Ammon's horn (tissue), 1 donor: ENCODE results near the gene MRPL23.
"Not testable (repeated sequence)": the region's sequence is repeated elsewhere in the genome, so short reads cannot be mapped to it uniquely, and the experiment has no call there.

ENCODE experiments used
- DNase-seq: peaks from one replicate; pipeline ENCODE4 v3.0.0-alpha.2; 2016; ENCODE audit warnings: low spot score

The MRPL23 gene

DNA sequence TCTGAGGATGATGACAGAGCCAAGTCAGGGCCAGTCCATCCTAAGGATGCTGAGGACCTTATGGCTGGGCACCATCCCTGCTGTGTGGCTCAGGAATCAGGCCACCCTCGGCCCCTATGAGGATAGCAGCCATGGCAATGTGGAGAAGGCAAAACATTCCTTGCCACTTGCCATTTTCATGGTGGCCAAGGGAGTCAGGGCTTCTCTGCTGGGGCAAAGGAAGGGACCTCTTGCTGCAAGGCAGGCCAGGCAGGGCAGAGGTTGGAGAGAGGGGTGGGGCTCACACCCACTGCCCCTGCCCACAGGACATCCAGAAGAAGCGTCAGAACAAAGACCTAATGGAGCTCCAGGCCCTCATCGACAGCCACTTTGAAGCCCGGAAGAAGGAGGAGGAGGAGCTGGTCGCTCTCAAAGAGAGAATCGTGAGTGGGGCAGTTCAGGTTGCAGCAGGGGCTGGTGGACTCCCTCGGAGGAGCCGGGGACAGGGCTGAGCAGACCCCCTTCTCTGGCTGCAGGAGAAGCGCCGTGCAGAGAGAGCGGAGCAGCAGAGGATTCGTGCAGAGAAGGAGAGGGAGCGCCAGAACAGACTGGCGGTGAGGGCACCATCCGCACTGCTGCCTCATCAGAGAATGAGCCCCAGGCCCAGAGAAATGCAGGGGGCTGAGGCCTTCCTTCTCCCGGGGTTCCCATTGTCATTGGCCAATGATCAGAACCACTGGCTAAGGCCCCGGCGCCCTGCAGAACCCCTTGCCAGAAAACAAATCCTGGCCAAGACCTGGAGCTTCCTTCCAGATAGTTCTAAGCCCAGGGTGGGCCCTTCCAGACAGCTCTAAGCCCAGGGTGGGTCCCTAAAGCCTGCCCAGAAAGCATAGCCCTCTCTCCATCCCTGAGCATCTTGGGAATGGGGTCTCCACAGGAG lies 13.5 kb upstream of the MRPL23 start:
- DNase-seq = no peak

DNA sequence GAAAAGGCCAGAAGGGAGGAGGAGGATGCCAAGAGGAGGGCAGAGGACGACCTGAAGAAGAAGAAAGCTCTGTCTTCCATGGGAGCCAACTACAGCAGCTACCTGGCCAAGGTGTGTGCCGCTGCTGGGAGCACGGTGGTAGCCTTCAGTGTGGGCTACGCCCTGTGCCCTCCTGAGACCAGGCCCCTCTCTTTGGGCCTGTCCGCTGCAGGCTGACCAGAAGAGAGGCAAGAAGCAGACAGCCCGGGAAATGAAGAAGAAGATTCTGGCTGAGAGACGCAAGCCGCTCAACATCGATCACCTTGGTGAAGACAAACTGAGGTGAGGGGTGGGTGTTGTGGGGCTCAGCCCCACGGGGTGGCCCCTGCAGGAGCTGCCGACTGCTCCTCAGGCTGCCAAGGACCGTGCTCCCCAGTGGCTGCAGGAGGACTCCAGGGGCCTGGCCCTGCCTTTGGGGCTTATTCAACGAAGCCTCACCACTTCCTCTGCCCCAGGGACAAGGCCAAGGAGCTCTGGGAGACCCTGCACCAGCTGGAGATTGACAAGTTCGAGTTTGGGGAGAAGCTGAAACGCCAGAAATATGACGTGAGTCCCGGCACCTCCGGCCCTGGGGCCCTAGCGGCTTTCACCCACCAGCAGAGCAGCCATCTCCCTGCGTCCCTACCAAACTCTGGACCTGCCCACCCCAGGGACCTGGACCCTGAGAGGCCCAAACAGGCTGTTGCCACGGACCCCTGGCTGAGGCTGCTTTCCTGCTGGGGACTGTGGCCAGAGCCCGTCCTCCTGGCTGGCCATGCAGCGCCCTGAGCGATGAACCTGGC lies 12.6 kb upstream of the MRPL23 start:
- no peak for DNase-seq

DNA sequence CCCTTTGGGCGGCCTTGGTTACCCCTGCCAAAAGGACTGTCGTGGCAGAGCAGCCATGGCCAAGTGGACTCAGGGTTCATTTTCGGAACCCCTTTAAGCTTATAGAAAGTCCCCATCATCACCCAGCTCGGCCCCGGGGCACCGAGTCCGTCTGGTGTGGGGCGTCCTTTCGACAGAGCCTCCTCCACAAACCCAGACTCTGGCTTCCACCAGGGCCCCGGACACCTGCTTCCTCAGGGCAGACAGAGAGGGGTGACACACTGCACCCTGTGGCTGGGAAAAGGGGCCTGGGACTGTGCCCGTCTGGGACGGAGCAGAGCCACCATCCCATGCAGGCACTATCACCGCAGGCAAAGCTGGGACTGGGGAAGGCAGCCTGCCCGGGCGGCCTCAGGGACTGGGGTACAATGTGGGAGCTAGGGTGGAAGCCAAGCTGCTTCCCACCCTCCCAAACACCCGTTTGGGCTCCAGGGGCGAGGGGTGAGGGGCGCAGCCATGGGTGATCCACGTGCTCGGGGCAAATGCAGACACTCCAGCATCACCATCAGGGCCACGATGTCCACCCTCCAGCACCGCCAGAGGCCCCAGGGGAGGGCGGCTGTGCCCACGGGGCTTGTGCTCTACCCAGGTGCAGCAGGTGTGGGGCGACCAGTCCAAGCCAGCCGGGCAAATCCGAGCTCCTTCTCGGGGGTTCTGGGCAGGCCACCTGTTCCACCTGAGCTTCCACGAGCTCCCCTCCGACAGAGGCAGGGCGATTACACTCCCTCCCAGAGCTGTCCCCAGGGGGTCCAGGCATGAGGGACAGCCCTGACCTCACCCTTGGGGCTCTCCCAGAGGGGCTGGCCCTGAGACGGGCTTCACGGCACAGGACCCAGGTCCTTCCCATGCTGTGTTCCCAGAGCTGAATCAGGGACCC lies 11.7 kb upstream of the MRPL23 start:
- no peak for DNase-seq

DNA sequence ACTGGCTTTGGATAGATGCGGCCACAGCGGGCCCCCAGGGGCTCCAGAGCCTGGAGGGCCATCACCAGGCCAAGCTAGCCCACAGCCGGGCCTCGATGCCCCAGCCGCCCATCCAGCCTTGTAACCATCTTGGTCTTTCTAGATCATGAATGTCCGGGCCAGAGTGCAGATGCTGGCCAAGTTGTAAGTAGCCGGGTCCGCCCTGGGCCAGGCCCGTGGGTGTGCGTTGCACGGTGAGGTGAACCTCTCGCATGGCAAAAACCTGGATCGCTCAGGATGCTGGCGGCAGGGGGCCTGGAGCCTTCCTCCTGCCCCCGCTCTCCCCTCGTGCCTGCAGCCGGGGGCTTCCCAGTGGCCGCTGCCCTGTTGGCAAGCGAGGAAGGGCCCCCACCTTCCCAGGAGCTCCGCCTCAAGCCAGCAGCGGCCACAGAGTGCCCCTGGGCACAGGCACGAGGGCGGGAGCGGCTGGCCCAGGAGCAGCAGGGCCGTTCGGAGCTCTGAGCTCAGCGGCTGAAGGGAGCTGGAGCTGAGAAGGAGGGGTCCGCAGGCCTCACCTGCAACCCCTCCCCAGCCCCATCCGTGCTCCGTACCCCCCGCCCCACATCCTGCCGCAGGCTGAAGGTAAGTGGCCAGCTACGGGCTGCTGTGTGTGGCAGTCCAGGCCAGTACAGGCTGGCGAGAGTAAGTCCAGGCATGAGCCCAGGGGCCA lies 10.9 kb upstream of the MRPL23 start:
- no peak for DNase-seq

GRCh38 chr11:1936781-1937615 lies 10.1 kb upstream of the MRPL23 start:
- DNase-seq = no peak

DNA sequence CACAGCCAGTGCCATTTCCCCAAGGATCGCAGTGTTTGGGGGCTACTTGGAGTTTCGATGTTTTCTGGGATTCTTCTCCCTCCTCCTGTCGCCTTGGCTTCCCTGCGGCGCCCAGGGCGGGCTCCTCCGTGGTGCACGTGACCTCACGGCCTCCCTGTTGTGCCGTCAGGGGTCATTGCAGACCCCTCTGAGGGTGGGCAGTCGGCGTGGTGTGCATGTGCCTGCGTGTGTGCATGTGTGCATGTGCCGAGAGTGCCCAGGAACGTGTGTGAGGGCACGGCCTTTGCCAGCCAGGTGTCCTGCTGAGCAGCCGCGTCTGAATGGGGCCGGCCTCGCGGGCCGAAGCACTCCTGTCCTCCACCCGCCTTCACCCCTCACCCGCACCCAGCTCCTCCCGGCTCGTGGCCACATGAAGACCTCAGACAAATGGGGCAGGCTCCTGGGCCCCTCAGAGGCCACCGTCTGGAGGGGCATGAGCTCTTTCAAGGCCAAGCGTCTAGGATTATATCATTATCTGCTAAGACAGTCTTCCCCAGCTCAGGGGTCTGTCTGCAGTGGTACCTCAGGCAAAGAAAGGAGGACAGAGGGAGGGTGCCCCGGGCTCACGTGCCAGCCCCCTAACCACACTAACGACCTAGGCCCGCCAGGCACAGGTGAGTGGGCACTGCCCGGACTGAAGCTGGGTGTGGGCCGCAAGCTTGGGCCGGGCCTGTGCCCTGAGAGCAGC lies 9.4 kb upstream of the MRPL23 start:
- DNase-seq = no peak

GRCh38 chr11:1938343-1939005 lies 8.7 kb upstream of the MRPL23 start:
- DNase-seq = no peak

- DNase-seq = no peak
Observed at GRCh38 chr11:1939006-1939625, 8.0 kb upstream of the MRPL23 start.

GRCh38 chr11:1939788-1940187 lies 7.3 kb upstream of the MRPL23 start:
- DNase-seq = not testable (repeated sequence)

DNA sequence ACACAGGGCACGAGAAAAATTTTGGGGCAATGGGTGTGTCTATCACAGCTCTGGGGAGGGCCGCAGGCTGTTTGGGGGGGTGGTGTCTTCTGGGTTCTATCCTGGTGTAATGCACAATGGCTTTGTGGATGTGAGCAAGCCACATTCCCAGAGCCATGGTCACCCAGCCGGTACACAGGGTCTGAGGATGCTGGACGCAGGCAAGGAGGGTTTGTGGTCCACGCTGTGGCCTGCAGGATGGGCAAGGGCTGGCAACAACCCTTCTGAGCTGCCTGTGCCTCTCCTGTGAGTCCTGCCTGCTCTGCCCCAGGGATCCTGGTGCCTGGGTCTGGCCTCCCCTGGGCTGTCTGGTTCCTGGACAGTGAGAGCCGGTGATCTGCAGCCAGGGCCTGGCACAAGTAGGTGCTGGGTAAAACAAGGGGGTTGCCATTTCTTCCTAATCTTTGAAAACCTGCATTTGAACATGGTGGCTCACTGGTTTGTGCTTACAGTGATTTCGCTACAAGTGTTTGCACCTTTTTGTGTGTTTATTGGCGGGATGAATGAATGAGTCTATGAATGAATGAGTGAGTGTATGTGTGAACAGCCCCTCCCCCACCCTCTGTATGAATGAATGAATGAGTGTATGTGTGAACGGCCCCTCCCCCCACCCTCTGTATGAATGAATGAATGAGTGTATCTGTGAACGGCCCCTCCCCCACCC lies 4.4 kb upstream of the MRPL23 start:
- no peak for DNase-seq

- no peak for DNase-seq
Observed at GRCh38 chr11:1943576-1943975, 3.6 kb upstream of the MRPL23 start.

- DNase-seq = no peak
Observed at GRCh38 chr11:1943977-1944376, 3.2 kb upstream of the MRPL23 start.

DNA sequence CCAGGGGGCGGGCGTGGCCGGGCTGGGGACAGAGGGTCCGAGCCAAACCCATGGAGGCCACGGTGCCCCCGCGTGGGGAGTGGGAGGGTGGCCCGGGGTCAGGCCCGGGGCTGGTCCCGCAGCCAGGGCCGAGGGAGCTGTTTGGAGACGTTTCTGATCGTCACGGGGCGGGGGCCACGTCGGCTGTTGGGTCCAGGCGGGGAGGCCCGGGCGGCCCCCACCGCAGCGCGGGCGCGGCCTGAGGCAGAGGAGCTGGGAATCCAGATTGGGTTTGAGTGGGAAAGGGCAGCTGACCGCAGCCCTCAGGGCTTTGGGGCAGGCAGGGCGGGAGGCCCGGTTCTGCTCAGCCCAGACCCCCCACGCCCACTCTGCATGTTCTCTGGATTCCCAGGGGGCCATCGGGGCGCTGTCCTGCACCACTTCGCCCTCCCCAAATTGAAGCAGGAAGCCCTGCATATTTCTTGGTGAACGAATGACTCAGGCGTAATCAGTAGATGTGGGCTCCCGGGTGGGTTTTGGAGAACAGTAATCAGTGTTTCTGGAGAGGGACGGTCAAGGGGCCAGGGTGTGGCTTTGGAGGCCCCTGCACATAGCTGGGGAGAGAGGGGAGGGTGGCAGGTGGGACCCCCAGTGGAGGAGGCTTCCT lies 583 bp downstream of the MRPL23 start:
- DNase-seq = no peak

DNA sequence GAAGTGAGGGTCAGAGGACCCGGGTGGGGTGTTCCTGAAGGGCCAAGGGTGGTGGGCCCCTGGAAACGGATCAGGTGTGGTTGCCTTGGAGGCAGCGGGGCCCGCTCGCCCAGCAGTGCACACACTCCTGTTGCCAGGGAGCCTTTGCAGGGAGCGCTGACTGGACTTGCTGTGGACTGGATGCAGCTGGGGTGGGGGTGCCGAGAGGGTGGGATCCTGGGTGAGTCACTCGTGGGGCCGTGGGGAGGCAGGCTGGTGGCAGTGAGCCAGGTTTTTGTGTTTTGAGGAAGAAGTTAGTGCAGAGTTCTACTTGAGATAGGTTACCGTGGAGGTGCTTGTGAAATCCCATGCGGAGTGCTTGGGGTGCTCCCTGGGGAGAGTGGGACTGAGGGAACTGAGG lies 1.3 kb downstream of the MRPL23 start:
- no peak for DNase-seq

- no peak for DNase-seq
Observed at GRCh38 chr11:1949302-1949701, 2.2 kb downstream of the MRPL23 start.

DNA sequence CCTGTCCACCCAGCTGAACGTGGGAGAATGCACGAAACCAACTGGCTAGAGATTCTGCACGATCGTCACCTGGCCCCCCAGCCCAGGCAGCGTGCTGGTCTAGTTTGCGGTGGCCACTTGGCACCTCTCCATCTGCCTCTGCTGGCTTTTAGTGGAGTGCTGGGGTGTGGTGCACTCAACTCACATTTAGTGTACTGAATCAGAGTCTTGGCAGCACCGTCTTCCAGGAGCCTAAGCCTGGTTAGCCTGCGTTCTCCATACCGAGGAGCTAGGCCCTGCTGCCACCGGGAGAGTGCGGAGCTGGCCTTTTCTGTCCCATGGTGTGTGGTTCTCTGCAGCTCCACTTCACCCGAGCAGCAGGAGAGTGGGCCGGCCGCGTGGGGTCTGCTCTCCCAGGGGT lies 2.8 kb downstream of the MRPL23 start:
- DNase-seq = no peak

- no peak for DNase-seq
Observed at GRCh38 chr11:1952806-1953482, 5.8 kb downstream of the MRPL23 start.
